HAP-1 (cell line): ENCODE data around the gene DRICH1.
"Not testable (repeated sequence)": the region's sequence is repeated elsewhere in the genome, so short reads cannot be mapped to it uniquely, and the experiment has no call there.

Source experiments
- DNase-seq, 2 experiments: peaks; one replicate each; pipeline ENCODE4 v3.0.0-alpha.2; 2016 to 2020; ENCODE audit warnings: low spot score in 2 of 2
- H3K27me3 ChIP-seq: fragments of 250-450 bp; sonication (Bioruptor Pico); 2 replicates; pipeline ENCODE4 v1.5.1; 2020; ENCODE audit warnings: low read depth, mild to moderate bottlenecking, moderate library complexity
- H3K36me3 ChIP-seq: fragments of 250-450 bp; sonication (Bioruptor Pico); replicated peaks from 2 replicates; pipeline ENCODE4 v1.5.1; 2020; ENCODE audit warnings: mild to moderate bottlenecking
- H3K4me1 ChIP-seq: fragments of 250-450 bp; sonication (Bioruptor Pico); 2 replicates; pipeline ENCODE4 v1.5.1; 2020; ENCODE audit warnings: mild to moderate bottlenecking
- H3K4me3 ChIP-seq: fragments of 250-450 bp; sonication (Bioruptor Pico); 2 replicates; pipeline ENCODE4 v1.5.1; 2020; ENCODE audit warnings: mild to moderate bottlenecking, moderate library complexity
- H3K9me3 ChIP-seq: fragments of 250-450 bp; sonication (Bioruptor Pico); 2 replicates; pipeline ENCODE4 v1.5.1; 2020; ENCODE audit warnings: mild to moderate bottlenecking, moderate library complexity
- in situ Hi-C: fragments of 300-500 bp; cut with MboI; formaldehyde crosslinking; loops from 3 replicates; pipeline ENCODE4 v1.14.3; 2020; ENCODE audit warnings: low sequenced_read_pairs, inconsistent platforms, mixed read lengths

Gene DRICH1

DNA sequence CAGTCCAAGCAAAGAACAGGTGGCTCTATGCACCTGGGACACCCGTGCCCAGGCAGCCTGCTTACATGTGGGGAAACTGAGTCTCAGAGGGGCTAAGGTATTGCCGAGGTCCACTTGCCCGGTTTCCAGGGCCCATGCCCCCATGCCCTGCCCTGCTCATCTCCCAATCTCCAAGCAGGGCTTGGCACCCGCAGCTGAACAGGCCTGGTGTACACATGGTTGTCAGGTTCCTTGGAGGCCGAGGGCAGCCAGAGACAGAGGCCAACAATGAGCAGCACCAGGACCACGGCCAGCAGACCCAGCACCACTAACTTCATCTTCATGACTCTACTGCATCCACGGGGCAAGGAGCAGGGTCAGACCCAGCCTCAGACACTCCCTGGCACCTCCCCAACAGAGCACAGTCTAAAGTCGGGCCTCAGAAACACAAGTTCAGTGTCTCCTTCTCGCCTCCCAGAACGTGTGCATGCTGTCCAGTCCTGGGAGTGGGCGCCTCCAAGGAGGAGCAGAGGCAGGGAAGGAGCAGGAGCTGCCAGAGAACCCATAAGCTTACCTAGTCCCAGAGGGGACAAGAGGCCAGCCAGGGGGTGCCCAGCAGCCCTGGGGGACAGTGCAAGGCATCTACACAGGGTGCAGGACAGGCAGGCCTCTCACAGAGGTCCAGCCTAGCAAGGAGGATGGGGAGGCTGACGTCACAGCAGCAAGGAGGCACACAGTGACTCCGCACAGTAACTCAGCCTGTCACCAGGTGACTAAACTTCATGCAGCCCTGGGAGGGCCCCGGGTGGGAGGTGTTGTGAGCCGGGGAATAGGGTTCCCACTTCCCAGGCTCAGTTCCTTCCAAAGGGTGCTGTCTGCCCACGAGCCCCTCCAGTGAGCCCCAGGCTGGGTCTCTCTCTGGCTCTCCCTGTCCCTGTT, 38.5 kb upstream of the DRICH1 start:
- Histone ChIP-seq H3K4me1 (no peaks in the 10 kb centered on the region), H3K9me3 (no peaks in the 10 kb centered on the region), H3K27me3 (no peaks in the 10 kb centered on the region), H3K36me3 (no peaks in the 10 kb centered on the region), H3K4me3 (no peak overlapping the region)
- in situ Hi-C loops: no loop called here
- no peak for DNase-seq

- H3K9me3 ChIP-seq, in situ Hi-C loops, H3K4me3 ChIP-seq, H3K27me3 ChIP-seq, H3K36me3 ChIP-seq, DNase-seq, H3K4me1 ChIP-seq: not testable (repeated sequence)
Observed at GRCh38 chr22:23660381-23660780, 28.3 kb upstream of the DRICH1 start.

GRCh38 chr22:23657727-23658126, 25.6 kb upstream of the DRICH1 start:
- DNase-seq: no peak
- in situ Hi-C loops: no loop called here
- Histone ChIP-seq H3K36me3 (no peaks in the 10 kb centered on the region), H3K9me3 (no peaks in the 10 kb centered on the region), H3K4me1 (no peaks in the 10 kb centered on the region), H3K27me3 (no peaks in the 10 kb centered on the region), H3K4me3 (no peak overlapping the region)

DNA sequence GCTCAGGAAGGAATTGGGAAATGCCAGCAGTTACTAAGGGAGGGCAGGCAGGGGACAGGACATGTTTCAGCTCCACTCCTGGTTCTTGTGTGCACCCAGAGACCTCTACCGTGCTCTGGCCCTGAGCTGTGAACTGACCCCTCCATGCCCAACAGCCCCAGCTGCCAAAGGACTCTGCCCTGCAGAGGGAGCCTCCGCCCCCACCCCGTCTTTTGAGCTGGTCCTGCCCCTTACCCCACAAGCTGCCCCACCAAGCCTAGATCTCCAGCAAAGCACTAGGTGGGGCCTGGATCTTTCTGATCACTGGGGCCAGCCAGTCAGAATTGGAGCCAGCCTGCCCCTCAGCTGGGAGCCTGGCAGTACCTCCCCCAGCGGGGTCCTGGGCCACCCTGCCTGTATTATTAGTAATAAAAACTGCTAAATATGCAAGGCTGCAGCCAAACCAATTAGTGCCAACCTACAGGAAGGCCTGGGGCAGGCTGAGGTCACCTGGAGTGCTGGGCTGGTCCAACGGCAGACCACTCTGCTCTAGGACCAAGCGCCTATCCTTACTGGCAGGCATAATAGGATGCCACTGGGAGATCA, 23.9 kb upstream of the DRICH1 start:
- Histone ChIP-seq H3K27me3 (no peaks in the 10 kb centered on the region), H3K9me3 (no peaks in the 10 kb centered on the region), H3K4me3 (no peak overlapping the region), H3K4me1 (no peaks in the 10 kb centered on the region), H3K36me3 (no peaks in the 10 kb centered on the region)
- no peak for DNase-seq
- in situ Hi-C loops: no loop called here

GRCh38 chr22:23652711-23653110, 20.6 kb upstream of the DRICH1 start:
- Histone ChIP-seq H3K4me1 (no peaks in the 10 kb centered on the region), H3K27me3 (no peaks in the 10 kb centered on the region), H3K4me3 (no peak overlapping the region), H3K36me3 (no peaks in the 10 kb centered on the region; the same call in 1 of the 2 replicates), H3K9me3 (no peaks in the 10 kb centered on the region)
- DNase-seq: no peak
- in situ Hi-C loops: no loop called here

DNA sequence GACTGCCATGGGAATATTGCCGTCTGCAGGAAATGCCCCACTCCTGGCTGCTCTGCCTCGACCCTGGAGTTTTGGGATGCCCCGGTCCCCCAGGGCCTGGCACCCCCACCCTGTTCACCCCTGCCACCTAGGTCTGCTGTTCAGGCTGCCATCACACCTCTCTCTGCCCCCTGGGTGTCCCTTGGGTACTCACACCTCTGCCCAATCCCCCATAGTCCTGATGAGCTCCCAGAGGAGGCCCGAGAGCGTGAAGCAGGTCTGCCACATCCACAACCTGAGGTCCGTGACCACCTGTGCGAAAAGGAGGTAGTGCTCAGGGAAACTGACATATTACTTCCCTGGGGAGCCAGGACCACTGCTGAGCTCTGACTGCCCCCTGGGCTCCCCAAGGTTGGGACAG, 20.2 kb upstream of the DRICH1 start:
- DNase-seq: no peak
- Histone ChIP-seq H3K36me3 (no peaks in the 10 kb centered on the region; the same call in 1 of the 2 replicates), H3K27me3 (no peaks in the 10 kb centered on the region), H3K9me3 (no peaks in the 10 kb centered on the region), H3K4me1 (no peaks in the 10 kb centered on the region), H3K4me3 (no peak overlapping the region)
- in situ Hi-C loops: no loop called here

DNA sequence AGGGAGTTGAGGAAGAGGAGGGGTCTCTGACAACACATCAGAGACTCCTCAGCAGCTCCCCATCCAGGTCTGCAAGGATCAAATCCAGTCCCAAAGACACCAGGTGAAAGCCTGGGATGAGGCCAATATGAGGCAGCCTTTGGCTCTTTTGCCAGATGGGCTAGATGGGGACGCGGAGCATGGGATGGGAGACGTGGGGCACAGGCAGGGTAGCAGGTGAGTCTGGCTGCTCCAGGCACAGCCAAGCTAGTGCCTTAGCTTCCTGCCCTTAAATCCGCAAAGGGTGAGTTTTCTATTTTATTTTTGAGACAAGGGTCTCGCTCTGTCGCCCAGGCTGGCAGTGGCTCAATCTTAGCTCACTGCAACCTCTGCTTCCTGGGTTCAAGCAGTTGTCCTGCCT, 19.6 kb upstream of the DRICH1 start:
- Histone ChIP-seq H3K36me3 (no peaks in the 10 kb centered on the region; the same call in 1 of the 2 replicates), H3K4me3 (no peak overlapping the region), H3K9me3 (no peaks in the 10 kb centered on the region), H3K4me1 (no peaks in the 10 kb centered on the region), H3K27me3 (no peaks in the 10 kb centered on the region)
- no peak for DNase-seq
- in situ Hi-C loops: no loop called here

GRCh38 chr22:23649071-23649501, 17.0 kb upstream of the DRICH1 start:
- Histone ChIP-seq H3K36me3 (no peaks in the 10 kb centered on the region; the same call in 1 of the 2 replicates), H3K27me3 (no peaks in the 10 kb centered on the region), H3K4me3 (no peak overlapping the region), H3K9me3 (no peaks in the 10 kb centered on the region), H3K4me1 (no peaks in the 10 kb centered on the region)
- no peak for DNase-seq
- in situ Hi-C loops: no loop called here

DNA sequence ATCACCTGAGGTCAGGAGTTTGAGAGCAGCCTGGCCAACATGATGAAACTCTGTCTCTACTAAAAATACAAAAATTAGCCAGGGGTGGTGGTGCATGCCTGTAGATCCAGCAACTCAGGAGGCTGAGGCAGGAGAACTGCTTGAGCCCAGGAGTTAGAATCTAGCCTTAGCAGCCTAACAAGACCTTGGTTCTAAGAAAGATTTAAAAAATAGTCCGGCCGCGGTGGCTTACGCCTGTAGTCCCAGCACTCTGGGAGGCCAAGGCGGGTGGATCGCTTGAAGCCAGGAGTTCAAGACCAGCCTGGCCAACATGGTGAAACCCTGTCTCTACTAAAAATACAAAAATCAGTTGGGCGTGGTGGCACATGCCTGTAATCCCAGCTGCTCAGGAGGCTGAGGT, 14.4 kb upstream of the DRICH1 start:
- H3K27me3 ChIP-seq, in situ Hi-C loops, H3K36me3 ChIP-seq, H3K9me3 ChIP-seq, H3K4me1 ChIP-seq, H3K4me3 ChIP-seq, DNase-seq: not testable (repeated sequence)

GRCh38 chr22:23640206-23640605, 8.1 kb upstream of the DRICH1 start:
- H3K27me3 ChIP-seq, H3K9me3 ChIP-seq, H3K36me3 ChIP-seq, H3K4me3 ChIP-seq, in situ Hi-C loops, H3K4me1 ChIP-seq, DNase-seq: not testable (repeated sequence)

- Histone ChIP-seq H3K36me3 (no peaks in the 10 kb centered on the region), H3K9me3 (no peaks in the 10 kb centered on the region), H3K4me3 (no peak overlapping the region), H3K27me3 (no peaks in the 10 kb centered on the region), H3K4me1 (no peaks in the 10 kb centered on the region)
- DNase-seq: no peak
- in situ Hi-C loops: no loop called here
Observed at GRCh38 chr22:23639661-23640060, 7.5 kb upstream of the DRICH1 start.

GRCh38 chr22:23638611-23639010, 6.5 kb upstream of the DRICH1 start:
- in situ Hi-C loops: no loop called here
- Histone ChIP-seq H3K27me3 (no peaks in the 10 kb centered on the region), H3K4me1 (no peaks in the 10 kb centered on the region), H3K36me3 (no peaks in the 10 kb centered on the region), H3K4me3 (no peak overlapping the region), H3K9me3 (no peaks in the 10 kb centered on the region)
- DNase-seq: no peak

DNA sequence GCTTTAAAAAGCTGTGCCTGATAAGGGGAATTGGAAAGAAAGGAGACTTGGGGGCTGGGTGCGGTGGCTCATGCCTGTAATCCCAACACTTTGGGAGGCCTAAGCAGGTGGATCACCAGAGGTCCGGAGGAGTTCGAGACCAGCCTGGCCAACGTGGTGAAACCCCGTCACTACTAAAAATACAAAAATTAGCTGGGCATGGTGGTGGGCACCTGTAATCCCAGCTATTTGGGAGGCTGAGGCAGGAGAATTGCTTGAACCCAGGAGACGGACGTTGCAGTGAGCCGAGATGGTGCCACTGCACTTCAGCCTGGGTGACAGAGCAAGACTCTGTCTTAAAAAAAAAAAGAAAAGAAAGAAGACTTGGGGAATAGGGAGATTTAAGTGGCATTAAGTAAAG, 3.2 kb upstream of the DRICH1 start:
- H3K9me3 ChIP-seq, in situ Hi-C loops, H3K27me3 ChIP-seq, H3K36me3 ChIP-seq, H3K4me1 ChIP-seq, DNase-seq, H3K4me3 ChIP-seq: not testable (repeated sequence)

- H3K27me3 ChIP-seq, H3K4me1 ChIP-seq, H3K36me3 ChIP-seq, H3K9me3 ChIP-seq, H3K4me3 ChIP-seq, DNase-seq, in situ Hi-C loops: not testable (repeated sequence)
Observed at GRCh38 chr22:23628056-23628743, 3.9 kb downstream of the DRICH1 start.
